ENCODE data around the gene DMC1.

DNA sequence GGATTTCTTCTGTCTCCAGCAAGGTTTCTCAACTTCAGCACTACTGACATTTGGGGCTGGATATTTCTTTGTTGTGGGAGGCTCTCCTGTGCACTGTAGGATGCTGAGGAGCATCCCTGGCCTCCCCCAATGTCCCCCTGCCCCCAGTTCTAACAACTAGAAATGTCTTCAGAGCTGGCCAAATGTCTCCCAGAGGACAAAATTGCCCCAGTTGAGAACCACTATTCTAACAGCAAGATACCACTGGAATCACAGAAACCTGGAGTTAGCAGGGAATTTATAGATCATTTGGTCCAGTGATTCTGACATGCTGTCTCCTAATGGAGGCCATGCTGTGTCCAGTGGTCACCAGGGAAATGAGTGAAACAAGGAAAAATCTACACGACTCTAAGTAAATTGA lies 32.2 kb upstream of the DMC1 start:
- TF ChIP-seq POLR2A (IDR thresholded peaks at IDR 0.05), result no peak
- TF ChIP-seq, protein P1, sequence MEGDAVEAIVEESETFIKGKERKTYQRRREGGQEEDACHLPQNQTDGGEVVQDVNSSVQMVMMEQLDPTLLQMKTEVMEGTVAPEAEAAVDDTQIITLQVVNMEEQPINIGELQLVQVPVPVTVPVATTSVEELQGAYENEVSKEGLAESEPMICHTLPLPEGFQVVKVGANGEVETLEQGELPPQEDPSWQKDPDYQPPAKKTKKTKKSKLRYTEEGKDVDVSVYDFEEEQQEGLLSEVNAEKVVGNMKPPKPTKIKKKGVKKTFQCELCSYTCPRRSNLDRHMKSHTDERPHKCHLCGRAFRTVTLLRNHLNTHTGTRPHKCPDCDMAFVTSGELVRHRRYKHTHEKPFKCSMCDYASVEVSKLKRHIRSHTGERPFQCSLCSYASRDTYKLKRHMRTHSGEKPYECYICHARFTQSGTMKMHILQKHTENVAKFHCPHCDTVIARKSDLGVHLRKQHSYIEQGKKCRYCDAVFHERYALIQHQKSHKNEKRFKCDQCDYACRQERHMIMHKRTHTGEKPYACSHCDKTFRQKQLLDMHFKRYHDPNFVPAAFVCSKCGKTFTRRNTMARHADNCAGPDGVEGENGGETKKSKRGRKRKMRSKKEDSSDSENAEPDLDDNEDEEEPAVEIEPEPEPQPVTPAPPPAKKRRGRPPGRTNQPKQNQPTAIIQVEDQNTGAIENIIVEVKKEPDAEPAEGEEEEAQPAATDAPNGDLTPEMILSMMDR (IDR thresholded peaks at IDR 0.05), result no peak
